SJCRH30 (cell line): Measurements from ENCODE around the gene GP1BB. TPM values are rescaled to one million over a fixed set of nuclear protein-coding genes. Genes with fewer than 3 reads are reported as not detected.
A peak's percentile ranks its signal among the peaks of the same experiment; 100 is the strongest.

ENCODE experiments used
- DNase-seq, 2 experiments: peaks; one replicate each; pipeline ENCODE4 v3.0.0-alpha.2; 2015 to 2020
- H3K27ac ChIP-seq: fragments of 250-450 bp; sonication (Bioruptor Pico); 2 replicates; pipeline ENCODE4 v1.5.1; 2020; ENCODE audit warnings: mild to moderate bottlenecking, moderate library complexity
- H3K27me3 ChIP-seq: fragments of 250-450 bp; sonication (Bioruptor Pico); 2 replicates; pipeline ENCODE4 v1.5.1; 2020; ENCODE audit warnings: mild to moderate bottlenecking, moderate library complexity
- H3K36me3 ChIP-seq: fragments of 250-450 bp; sonication (Bioruptor Pico); 2 replicates; pipeline ENCODE4 v1.5.1; 2020; ENCODE audit warnings: mild to moderate bottlenecking, moderate library complexity
- H3K4me1 ChIP-seq: fragments of 250-450 bp; sonication (Bioruptor Pico); 2 replicates; pipeline ENCODE4 v1.5.1; 2020; ENCODE audit warnings: mild to moderate bottlenecking, moderate library complexity
- H3K4me3 ChIP-seq: fragments of 250-450 bp; sonication (Bioruptor Pico); 2 replicates; pipeline ENCODE4 v1.5.1; 2020; ENCODE audit warnings: mild to moderate bottlenecking, moderate library complexity
- H3K9me3 ChIP-seq: fragments of 250-450 bp; sonication (Bioruptor Pico); replicated peaks from 2 replicates; pipeline ENCODE4 v1.5.1; 2020; ENCODE audit warnings: mild to moderate bottlenecking, moderate library complexity
- total RNA-seq: library from RNA; depleted of rRNA; stranded (reverse); fragments of >200 nt; shearing (Covaris generic); gene quantifications from 2 replicates; pipeline ENCODE4 v1.2.3, GENCODE V29; 2014

The GP1BB gene
- total RNA-seq, 1 experiment from 2014 or later = 4.4 TPM

GRCh38 chr22:19744350-19745006 is 21.1 kb downstream of the GP1BB start:
- Histone ChIP-seq H3K36me3 (no peaks in the 10 kb centered on the region), H3K27ac (no peak overlapping the region), H3K4me3 (no peak overlapping the region), H3K27me3 (no peaks in the 10 kb centered on the region), H3K9me3 (no peaks in the 10 kb centered on the region), H3K4me1 (peaks cover 48% of the 10 kb centered on the region)
- no peak for DNase-seq

- no peaks in the 10 kb centered on the region for H3K36me3 ChIP-seq
- no peaks in the 10 kb centered on the region for H3K27me3 ChIP-seq
- DNase-seq = peak; percentile 70 to 74
- no peak overlapping the region for H3K4me3 ChIP-seq
- peaks cover 47% of the 10 kb centered on the region for H3K4me1 ChIP-seq
- H3K9me3 ChIP-seq = no peaks in the 10 kb centered on the region
- H3K27ac ChIP-seq = peak overlapping the region; percentile 50
Measured at GRCh38 chr22:19745155-19746101, 22.1 kb downstream of the GP1BB start.

- Histone ChIP-seq H3K4me3 (no peak overlapping the region), H3K36me3 (no peaks in the 10 kb centered on the region), H3K4me1 (peaks cover 51% of the 10 kb centered on the region), H3K9me3 (no peaks in the 10 kb centered on the region), H3K27ac (no peak overlapping the region), H3K27me3 (no peaks in the 10 kb centered on the region)
- DNase-seq = no peak
Measured at GRCh38 chr22:19746726-19747125, 23.4 kb downstream of the GP1BB start.

- Histone ChIP-seq H3K4me1 (peaks cover 57% of the 10 kb centered on the region), H3K4me3 (no peak overlapping the region), H3K36me3 (no peaks in the 10 kb centered on the region), H3K9me3 (no peaks in the 10 kb centered on the region), H3K27ac (no peak overlapping the region), H3K27me3 (no peaks in the 10 kb centered on the region)
- DNase-seq = no peak
Measured at GRCh38 chr22:19747551-19747950, 24.2 kb downstream of the GP1BB start.

- peaks cover 61% of the 10 kb centered on the region for H3K4me1 ChIP-seq
- no peak for DNase-seq
- H3K36me3 ChIP-seq = no peaks in the 10 kb centered on the region
- no peaks in the 10 kb centered on the region for H3K27me3 ChIP-seq
- H3K4me3 ChIP-seq = no peak overlapping the region
- H3K9me3 ChIP-seq = no peaks in the 10 kb centered on the region
- no peak overlapping the region for H3K27ac ChIP-seq
Measured at GRCh38 chr22:19748139-19748538, 24.8 kb downstream of the GP1BB start.

GRCh38 chr22:19748991-19749664 is 25.8 kb downstream of the GP1BB start:
- H3K4me1 ChIP-seq = peaks cover 61% of the 10 kb centered on the region
- no peaks in the 10 kb centered on the region for H3K9me3 ChIP-seq
- no peak for DNase-seq
- H3K27me3 ChIP-seq = no peaks in the 10 kb centered on the region
- no peak overlapping the region for H3K4me3 ChIP-seq
- H3K36me3 ChIP-seq = no peaks in the 10 kb centered on the region
- H3K27ac ChIP-seq = no peak overlapping the region

- Histone ChIP-seq H3K9me3 (no peaks in the 10 kb centered on the region), H3K36me3 (no peaks in the 10 kb centered on the region), H3K27ac (peak overlapping the region; percentile 60), H3K4me1 (peaks cover 61% of the 10 kb centered on the region), H3K27me3 (no peaks in the 10 kb centered on the region), H3K4me3 (peak overlapping the region; percentile 40)
- DNase-seq = no peak
Measured at GRCh38 chr22:19749876-19750275, 26.5 kb downstream of the GP1BB start.

- peaks cover 52% of the 10 kb centered on the region for H3K4me1 ChIP-seq
- DNase-seq = peak; percentile 68 to 73
- H3K36me3 ChIP-seq = no peaks in the 10 kb centered on the region
- H3K27ac ChIP-seq = peak overlapping the region; percentile 78
- peak overlapping the region; percentile 45 for H3K4me3 ChIP-seq
- H3K27me3 ChIP-seq = no peaks in the 10 kb centered on the region
- no peaks in the 10 kb centered on the region for H3K9me3 ChIP-seq
Measured at GRCh38 chr22:19750507-19751490, 27.5 kb downstream of the GP1BB start.

GRCh38 chr22:19751497-19752245 is 28.3 kb downstream of the GP1BB start:
- peak; percentile 43 to 46 for DNase-seq
- H3K4me3 ChIP-seq = no peak overlapping the region; the same call in 1 of the 2 replicates
- H3K36me3 ChIP-seq = no peaks in the 10 kb centered on the region
- no peaks in the 10 kb centered on the region for H3K27me3 ChIP-seq
- H3K9me3 ChIP-seq = no peaks in the 10 kb centered on the region
- H3K4me1 ChIP-seq = peaks cover 43% of the 10 kb centered on the region
- peak overlapping the region; percentile 78; the same call in 1 of the 2 replicates for H3K27ac ChIP-seq

GRCh38 chr22:19753090-19753842 is 29.9 kb downstream of the GP1BB start:
- Histone ChIP-seq H3K27ac (no peak overlapping the region), H3K9me3 (no peaks in the 10 kb centered on the region), H3K36me3 (no peaks in the 10 kb centered on the region), H3K4me3 (no peak overlapping the region), H3K27me3 (no peaks in the 10 kb centered on the region), H3K4me1 (peaks cover 37% of the 10 kb centered on the region)
- DNase-seq = no peak

- H3K36me3 ChIP-seq = no peaks in the 10 kb centered on the region
- no peak for DNase-seq
- H3K27me3 ChIP-seq = no peaks in the 10 kb centered on the region
- H3K27ac ChIP-seq = no peak overlapping the region
- H3K4me3 ChIP-seq = no peak overlapping the region
- no peaks in the 10 kb centered on the region for H3K9me3 ChIP-seq
- peaks cover 33% of the 10 kb centered on the region for H3K4me1 ChIP-seq
Measured at GRCh38 chr22:19753996-19754700, 30.8 kb downstream of the GP1BB start.

GRCh38 chr22:19754701-19755144 is 31.4 kb downstream of the GP1BB start:
- no peak for DNase-seq
- Histone ChIP-seq H3K4me1 (peaks cover 31% of the 10 kb centered on the region), H3K4me3 (no peak overlapping the region), H3K9me3 (no peaks in the 10 kb centered on the region), H3K27ac (no peak overlapping the region), H3K27me3 (no peaks in the 10 kb centered on the region), H3K36me3 (no peaks in the 10 kb centered on the region)
